HG03097 (cell line): ENCODE results near the gene CXCL11.
"Not testable (repeated sequence)": the region's sequence is repeated elsewhere in the genome, so short reads cannot be mapped to it uniquely, and the experiment has no call there.

Experiments
- ATAC-seq: cut with Tn5 transposase; IDR thresholded peaks from one replicate; pipeline ENCODE4 v1.9.1; 2021; ENCODE audit not compliant: unreplicated experiment, low FRiP score

Gene CXCL11

DNA sequence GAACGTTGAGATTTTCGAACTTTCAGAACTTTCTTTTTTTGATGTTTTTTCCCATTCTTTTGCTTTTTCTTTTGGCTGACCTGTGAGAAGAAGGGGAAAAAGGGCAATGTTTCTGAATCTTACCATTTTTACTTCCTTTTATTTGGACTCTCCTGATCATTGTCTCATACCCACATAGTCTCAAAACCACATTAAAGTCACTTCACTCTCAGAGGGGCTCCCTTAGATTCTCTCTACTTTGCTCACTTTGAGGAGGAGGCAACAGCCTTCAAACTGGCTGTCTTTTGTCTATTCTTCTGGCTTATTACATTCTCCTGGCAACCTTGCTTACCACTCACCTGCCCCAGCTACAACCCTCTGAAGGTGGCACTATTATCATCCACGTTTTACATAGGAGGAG is 32.2 kb downstream of the CXCL11 start:
- no peak for ATAC-seq

DNA sequence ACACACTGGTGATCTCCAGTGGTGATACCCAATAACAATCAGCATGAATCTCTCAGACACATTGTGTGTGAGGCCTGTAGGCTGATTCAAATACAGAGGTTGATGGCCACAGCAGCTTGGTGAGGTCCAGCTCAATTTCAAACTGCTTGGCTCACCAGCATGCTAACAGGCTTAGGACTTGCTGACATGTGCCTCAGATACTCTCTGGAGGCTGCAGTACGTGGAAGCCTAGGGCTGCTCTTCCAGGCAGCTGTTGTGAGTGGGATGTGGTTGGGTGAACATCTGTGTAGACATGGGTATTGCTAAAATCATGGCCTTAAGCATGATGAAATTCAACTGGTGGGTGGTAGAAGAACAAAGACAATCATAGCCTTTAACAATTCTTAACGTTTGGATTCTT is 32.8 kb downstream of the CXCL11 start:
- ATAC-seq: no peak

GRCh38 chr4:76002176-76002575 is 33.7 kb downstream of the CXCL11 start:
- ATAC-seq: no peak

DNA sequence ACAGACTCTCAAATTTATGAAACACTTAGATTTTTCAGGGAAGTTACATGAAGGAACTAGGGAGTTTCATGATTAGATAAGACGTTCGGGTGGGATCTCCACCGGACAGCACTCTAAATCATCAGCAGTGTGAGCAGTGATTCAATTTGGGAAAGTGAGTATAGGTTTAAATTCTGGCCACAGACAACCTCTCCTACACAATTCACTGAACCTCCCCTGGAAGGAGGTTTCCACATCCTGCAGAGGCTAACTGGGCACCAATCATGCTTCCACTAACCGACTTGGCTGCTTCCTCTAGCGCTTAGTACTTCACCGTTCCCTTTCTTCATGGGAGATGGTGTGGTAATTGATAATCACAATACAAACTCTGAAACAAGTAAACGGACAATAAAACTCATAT is 34.2 kb downstream of the CXCL11 start:
- ATAC-seq: no peak

- ATAC-seq: no peak
These were observed 35.6 kb downstream of the CXCL11 start for GRCh38 chr4:76000279-76000678.

GRCh38 chr4:75998525-75999147 is 37.2 kb downstream of the CXCL11 start:
- ATAC-seq: not testable (repeated sequence)

DNA sequence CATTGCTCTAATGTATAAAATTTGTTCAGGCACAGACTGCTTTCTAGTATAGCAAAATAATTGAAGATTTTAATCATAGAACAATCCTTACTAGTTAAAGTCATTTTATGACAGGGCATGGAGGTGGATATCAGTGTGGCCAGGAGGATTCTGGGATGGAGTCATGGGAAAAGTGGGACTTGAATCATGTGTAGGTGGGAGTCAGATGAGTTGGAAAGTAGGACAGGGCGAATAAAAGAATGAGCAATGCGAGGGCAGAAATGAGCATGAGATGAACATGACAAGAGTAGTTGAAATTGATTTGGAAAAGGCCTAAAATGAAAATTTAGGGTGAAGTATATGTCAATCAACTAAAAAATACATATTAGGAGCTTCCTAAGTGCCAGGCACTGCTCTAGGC is 37.9 kb downstream of the CXCL11 start:
- no peak for ATAC-seq

- no peak for ATAC-seq
These were observed 38.8 kb downstream of the CXCL11 start for GRCh38 chr4:75997081-75997480.

- no peak for ATAC-seq
These were observed 40.1 kb downstream of the CXCL11 start for GRCh38 chr4:75995727-75996126.

DNA sequence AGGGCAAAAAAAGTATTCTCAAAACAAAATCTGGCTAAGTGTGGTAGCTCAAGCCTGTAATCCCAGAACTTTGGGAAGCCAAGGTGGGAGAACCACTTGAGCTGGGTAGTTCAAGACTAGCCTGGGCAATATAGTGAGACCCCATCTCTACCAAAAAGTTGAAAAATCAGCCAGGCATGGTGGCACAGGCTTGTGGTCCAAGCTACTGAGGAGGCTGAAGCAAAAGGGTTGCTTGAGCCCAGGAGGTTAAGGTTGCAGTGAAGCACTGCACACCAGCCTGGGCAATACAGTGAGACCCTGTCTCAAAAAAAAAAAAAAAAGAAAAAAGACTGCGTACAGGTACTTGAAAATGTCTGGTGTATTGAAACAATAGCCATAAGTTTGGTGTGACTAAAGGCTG is 43.4 kb downstream of the CXCL11 start:
- no peak for ATAC-seq

DNA sequence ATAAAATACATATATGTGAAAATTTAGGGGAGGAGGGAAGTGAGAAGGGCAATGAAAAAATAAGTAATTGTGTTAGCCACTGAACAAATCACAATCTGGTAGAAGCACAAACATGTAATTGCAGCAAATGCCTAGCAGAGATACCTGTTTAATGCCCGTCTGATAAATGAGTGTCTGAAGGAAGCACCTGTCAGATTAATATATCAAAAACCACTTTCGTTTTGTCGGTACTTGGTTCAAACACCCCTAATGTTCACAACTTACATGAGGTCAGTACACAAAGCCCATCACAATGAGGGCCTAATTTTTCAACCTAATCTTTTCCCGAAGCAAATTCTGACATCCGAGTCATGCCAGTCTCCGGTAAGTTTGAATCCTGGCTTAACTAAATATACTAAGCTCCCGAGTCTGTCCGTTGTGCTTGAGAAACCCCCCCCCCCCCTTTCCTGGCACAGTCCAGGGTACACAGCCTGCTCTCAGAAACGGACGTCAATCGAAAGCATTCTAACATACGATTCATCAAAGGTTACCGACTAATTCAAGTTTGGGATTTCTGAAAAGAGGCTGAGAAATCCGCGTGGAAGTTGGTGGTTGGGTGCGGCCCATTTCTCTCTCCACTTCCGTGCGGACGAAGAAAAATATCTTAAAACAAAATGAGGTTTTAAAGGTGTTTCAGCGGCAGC is 45.9 kb downstream of the CXCL11 start:
- ATAC-seq: no peak

- no peak for ATAC-seq
These were observed 50.8 kb downstream of the CXCL11 start for GRCh38 chr4:75985116-75985515.
